ENCODE results near the gene TRAPPC3.

The TRAPPC3 gene

GRCh38 chr1:36115200-36115669 is 34.1 kb downstream of the TRAPPC3 start:
- Histone ChIP-seq H3K27me3 (ENCODE audit: control insufficient read depth, insufficient read depth, low read length) (no peaks in the 10 kb centered on the region), H3K27ac (ENCODE audit: low read length) (no peak overlapping the region), H3K4me1 (ENCODE audit: control insufficient read depth, insufficient read depth, low read length) (no peaks in the 10 kb centered on the region; the same call in 1 of the 2 replicates), H3K9me3 (ENCODE audit: control insufficient read depth, insufficient read depth, low read length) (no peaks in the 10 kb centered on the region), H3K36me3 (ENCODE audit: control insufficient read depth, insufficient read depth, low read length) (no peaks in the 10 kb centered on the region), H3K4me3 (ENCODE audit: low read length) (no peak overlapping the region)
- no peak for DNase-seq (ENCODE audit: low read depth, low spot score)
- WGBS (ENCODE audit: insufficient coverage, insufficient read length) = no CpG with 5 or more reads among the region's 18 CpGs

- no peak for DNase-seq (ENCODE audit: low read depth, low spot score)
- no peaks in the 10 kb centered on the region; the same call in 1 of the 2 replicates for H3K4me1 ChIP-seq (ENCODE audit: control insufficient read depth, insufficient read depth, low read length)
- no peak overlapping the region for H3K27ac ChIP-seq (ENCODE audit: low read length)
- WGBS (ENCODE audit: insufficient coverage, insufficient read length) = no CpG with 5 or more reads among the region's 5 CpGs
- no peaks in the 10 kb centered on the region for H3K27me3 ChIP-seq (ENCODE audit: control insufficient read depth, insufficient read depth, low read length)
- H3K9me3 ChIP-seq (ENCODE audit: control insufficient read depth, insufficient read depth, low read length) = no peaks in the 10 kb centered on the region
- H3K4me3 ChIP-seq (ENCODE audit: low read length) = no peak overlapping the region
- no peaks in the 10 kb centered on the region for H3K36me3 ChIP-seq (ENCODE audit: control insufficient read depth, insufficient read depth, low read length)
Observed at GRCh38 chr1:36114371-36114770, 34.9 kb downstream of the TRAPPC3 start.

- H3K27ac ChIP-seq (ENCODE audit: low read length) = no peak overlapping the region
- no peaks in the 10 kb centered on the region for H3K36me3 ChIP-seq (ENCODE audit: control insufficient read depth, insufficient read depth, low read length)
- no peaks in the 10 kb centered on the region for H3K9me3 ChIP-seq (ENCODE audit: control insufficient read depth, insufficient read depth, low read length)
- H3K4me1 ChIP-seq (ENCODE audit: control insufficient read depth, insufficient read depth, low read length) = no peaks in the 10 kb centered on the region; the same call in 1 of the 2 replicates
- no peak for DNase-seq (ENCODE audit: low read depth, low spot score)
- H3K4me3 ChIP-seq (ENCODE audit: low read length) = no peak overlapping the region
- no CpG with 5 or more reads among the region's 9 CpGs for WGBS (ENCODE audit: insufficient coverage, insufficient read length)
- H3K27me3 ChIP-seq (ENCODE audit: control insufficient read depth, insufficient read depth, low read length) = no peaks in the 10 kb centered on the region
Observed at GRCh38 chr1:36112823-36113222, 36.5 kb downstream of the TRAPPC3 start.

GRCh38 chr1:36111151-36111550 is 38.1 kb downstream of the TRAPPC3 start:
- Histone ChIP-seq H3K4me1 (ENCODE audit: control insufficient read depth, insufficient read depth, low read length) (no peaks in the 10 kb centered on the region; the same call in 1 of the 2 replicates), H3K36me3 (ENCODE audit: control insufficient read depth, insufficient read depth, low read length) (no peaks in the 10 kb centered on the region), H3K4me3 (ENCODE audit: low read length) (no peak overlapping the region), H3K27me3 (ENCODE audit: control insufficient read depth, insufficient read depth, low read length) (no peaks in the 10 kb centered on the region), H3K27ac (ENCODE audit: low read length) (no peak overlapping the region), H3K9me3 (ENCODE audit: control insufficient read depth, insufficient read depth, low read length) (no peaks in the 10 kb centered on the region)
- no CpG with 5 or more reads among the region's 4 CpGs for WGBS (ENCODE audit: insufficient coverage, insufficient read length)
- no peak for DNase-seq (ENCODE audit: low read depth, low spot score)

- Histone ChIP-seq H3K27me3 (ENCODE audit: control insufficient read depth, insufficient read depth, low read length) (no peaks in the 10 kb centered on the region), H3K27ac (ENCODE audit: low read length) (no peak overlapping the region), H3K36me3 (ENCODE audit: control insufficient read depth, insufficient read depth, low read length) (no peaks in the 10 kb centered on the region), H3K9me3 (ENCODE audit: control insufficient read depth, insufficient read depth, low read length) (no peaks in the 10 kb centered on the region), H3K4me1 (ENCODE audit: control insufficient read depth, insufficient read depth, low read length) (no peaks in the 10 kb centered on the region), H3K4me3 (ENCODE audit: low read length) (no peak overlapping the region)
- DNase-seq (ENCODE audit: low read depth, low spot score) = no peak
- no CpG with 5 or more reads among the region's 11 CpGs for WGBS (ENCODE audit: insufficient coverage, insufficient read length)
Observed at GRCh38 chr1:36109041-36109679, 40.1 kb downstream of the TRAPPC3 start.

- no peak for DNase-seq (ENCODE audit: low read depth, low spot score)
- Histone ChIP-seq H3K36me3 (ENCODE audit: control insufficient read depth, insufficient read depth, low read length) (no peaks in the 10 kb centered on the region), H3K9me3 (ENCODE audit: control insufficient read depth, insufficient read depth, low read length) (no peaks in the 10 kb centered on the region), H3K27me3 (ENCODE audit: control insufficient read depth, insufficient read depth, low read length) (no peaks in the 10 kb centered on the region), H3K4me3 (ENCODE audit: low read length) (no peak overlapping the region), H3K4me1 (ENCODE audit: control insufficient read depth, insufficient read depth, low read length) (no peaks in the 10 kb centered on the region), H3K27ac (ENCODE audit: low read length) (no peak overlapping the region)
- no CpG with 5 or more reads among the region's 14 CpGs for WGBS (ENCODE audit: insufficient coverage, insufficient read length)
Observed at GRCh38 chr1:36108314-36108713, 41.0 kb downstream of the TRAPPC3 start.

- no CpG with 5 or more reads among the region's 9 CpGs for WGBS (ENCODE audit: insufficient coverage, insufficient read length)
- Histone ChIP-seq H3K4me1 (ENCODE audit: control insufficient read depth, insufficient read depth, low read length) (no peaks in the 10 kb centered on the region), H3K4me3 (ENCODE audit: low read length) (no peak overlapping the region), H3K27me3 (ENCODE audit: control insufficient read depth, insufficient read depth, low read length) (no peaks in the 10 kb centered on the region), H3K9me3 (ENCODE audit: control insufficient read depth, insufficient read depth, low read length) (no peaks in the 10 kb centered on the region), H3K36me3 (ENCODE audit: control insufficient read depth, insufficient read depth, low read length) (no peaks in the 10 kb centered on the region), H3K27ac (ENCODE audit: low read length) (no peak overlapping the region)
- DNase-seq (ENCODE audit: low read depth, low spot score) = no peak
Observed at GRCh38 chr1:36107394-36107793, 41.9 kb downstream of the TRAPPC3 start.

GRCh38 chr1:36106269-36106668 is 43.0 kb downstream of the TRAPPC3 start:
- Histone ChIP-seq H3K27ac (ENCODE audit: low read length) (no peak overlapping the region), H3K27me3 (ENCODE audit: control insufficient read depth, insufficient read depth, low read length) (no peaks in the 10 kb centered on the region), H3K4me1 (ENCODE audit: control insufficient read depth, insufficient read depth, low read length) (no peaks in the 10 kb centered on the region), H3K36me3 (ENCODE audit: control insufficient read depth, insufficient read depth, low read length) (no peaks in the 10 kb centered on the region), H3K9me3 (ENCODE audit: control insufficient read depth, insufficient read depth, low read length) (no peaks in the 10 kb centered on the region), H3K4me3 (ENCODE audit: low read length) (no peak overlapping the region)
- DNase-seq (ENCODE audit: low read depth, low spot score) = no peak
- no CpG with 5 or more reads among the region's 5 CpGs for WGBS (ENCODE audit: insufficient coverage, insufficient read length)

GRCh38 chr1:36101546-36101945 is 47.7 kb downstream of the TRAPPC3 start:
- no peaks in the 10 kb centered on the region for H3K36me3 ChIP-seq (ENCODE audit: control insufficient read depth, insufficient read depth, low read length)
- no CpG with 5 or more reads among the region's 5 CpGs for WGBS (ENCODE audit: insufficient coverage, insufficient read length)

GRCh38 chr1:36100376-36100775 is 48.9 kb downstream of the TRAPPC3 start:
- Histone ChIP-seq H3K27ac (ENCODE audit: low read length) (no peak overlapping the region), H3K4me3 (ENCODE audit: low read length) (no peak overlapping the region), H3K27me3 (ENCODE audit: control insufficient read depth, insufficient read depth, low read length) (no peaks in the 10 kb centered on the region), H3K9me3 (ENCODE audit: control insufficient read depth, insufficient read depth, low read length) (no peaks in the 10 kb centered on the region), H3K4me1 (ENCODE audit: control insufficient read depth, insufficient read depth, low read length) (peaks cover 3% of the 10 kb centered on the region; the same call in 1 of the 2 replicates), H3K36me3 (ENCODE audit: control insufficient read depth, insufficient read depth, low read length) (0 out of 2 replicates have a peak, but pooled peaks cover 4% of the 10 kb centered on the region)
- no CpG with 5 or more reads among the region's 6 CpGs for WGBS (ENCODE audit: insufficient coverage, insufficient read length)
- no peak for DNase-seq (ENCODE audit: low read depth, low spot score)

More at GRCh38 chr1:36101546-36101945, 47.7 kb downstream of the TRAPPC3 start:
- no peaks in the 10 kb centered on the region for H3K9me3 ChIP-seq (ENCODE audit: control insufficient read depth, insufficient read depth, low read length)
- H3K27ac ChIP-seq (ENCODE audit: low read length) = no peak overlapping the region
- H3K27me3 ChIP-seq (ENCODE audit: control insufficient read depth, insufficient read depth, low read length) = no peaks in the 10 kb centered on the region
- H3K4me1 ChIP-seq (ENCODE audit: control insufficient read depth, insufficient read depth, low read length) = peaks cover 3% of the 10 kb centered on the region; the same call in 1 of the 2 replicates
- no peak overlapping the region for H3K4me3 ChIP-seq (ENCODE audit: low read length)
- DNase-seq (ENCODE audit: low read depth, low spot score) = no peak

Data from iPS DF 6.9 (cell line).